ENCODE data around the gene PKM. TPM values are rescaled to one million over a fixed set of nuclear protein-coding genes. Genes with fewer than 3 reads are reported as not detected.
A peak's percentile ranks its signal among the peaks of the same experiment; 100 is the strongest.

The PKM gene
- total RNA-seq, 1 experiment from 2014 or later, result 1,007 TPM

DNA sequence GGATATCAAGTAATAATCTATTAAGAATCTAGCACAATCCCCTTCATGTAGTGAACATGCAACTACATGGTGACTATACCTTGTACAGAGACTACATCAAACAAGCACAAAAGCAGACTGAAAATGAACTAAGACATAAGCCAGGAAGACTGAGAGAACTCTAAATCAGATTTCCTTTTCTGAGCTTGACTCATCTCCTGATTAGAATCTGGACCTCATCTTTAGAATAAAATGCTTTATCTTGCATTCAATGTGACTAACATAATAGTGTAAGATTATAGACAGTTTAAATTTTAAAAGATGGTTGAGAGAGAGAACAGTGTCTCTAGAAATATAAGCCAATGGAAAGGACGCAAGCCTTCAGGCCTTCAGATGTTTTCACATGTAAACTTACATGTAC is 17.5 kb upstream of the PKM start:
- DNase-seq, result no peak
- H3K27me3 ChIP-seq (ENCODE audit: control insufficient read depth, insufficient read depth, low read length), result peaks cover 11% of the 10 kb centered on the region; the same call in 1 of the 2 replicates
- H3K36me3 ChIP-seq (replicated peaks; ENCODE audit: control insufficient read depth, insufficient read depth, low read length), result peaks cover 26% of the 10 kb centered on the region

DNA sequence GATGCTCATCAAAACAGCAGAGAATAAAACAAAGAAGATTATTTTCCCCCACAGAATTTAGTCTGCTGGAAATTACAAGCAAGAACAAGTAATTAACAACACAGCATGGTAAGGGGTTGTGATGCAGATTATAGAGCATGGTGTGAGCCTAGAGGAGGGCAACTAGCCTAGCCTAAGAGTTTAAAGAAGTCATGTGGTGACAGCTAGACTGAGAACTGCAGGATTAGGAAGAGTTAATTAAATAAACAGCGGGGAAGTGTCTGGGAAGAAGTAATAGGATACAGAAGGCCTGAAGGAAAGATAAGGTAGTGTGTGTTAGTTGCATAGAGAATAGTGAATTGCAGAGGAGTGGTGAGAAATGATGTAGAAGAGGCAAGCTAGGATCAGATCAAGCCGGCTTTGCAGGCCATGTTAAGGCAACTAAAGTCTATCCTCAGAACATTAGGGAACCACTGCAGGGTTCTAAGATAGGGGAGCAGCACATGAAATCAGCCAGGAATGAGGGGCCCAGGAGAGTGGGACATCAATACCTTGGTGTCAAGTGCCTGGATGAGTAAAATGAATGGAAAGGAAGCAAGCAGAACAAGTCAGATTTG is 11.9 kb upstream of the PKM start:
- Histone ChIP-seq H3K27me3 (ENCODE audit: control insufficient read depth, insufficient read depth, low read length) (peaks cover 32% of the 10 kb centered on the region; the same call in 1 of the 2 replicates), H3K4me3 (ENCODE audit: insufficient read depth, low read depth, low read length) (no peak overlapping the region), H3K36me3 (replicated peaks; ENCODE audit: control insufficient read depth, insufficient read depth, low read length) (peaks cover 12% of the 10 kb centered on the region)
- DNase-seq, result peak; percentile 70

More for the DNA sequence above, 17.5 kb upstream of the PKM start:
- H3K4me3 ChIP-seq (ENCODE audit: insufficient read depth, low read depth, low read length), result no peak overlapping the region

DNA sequence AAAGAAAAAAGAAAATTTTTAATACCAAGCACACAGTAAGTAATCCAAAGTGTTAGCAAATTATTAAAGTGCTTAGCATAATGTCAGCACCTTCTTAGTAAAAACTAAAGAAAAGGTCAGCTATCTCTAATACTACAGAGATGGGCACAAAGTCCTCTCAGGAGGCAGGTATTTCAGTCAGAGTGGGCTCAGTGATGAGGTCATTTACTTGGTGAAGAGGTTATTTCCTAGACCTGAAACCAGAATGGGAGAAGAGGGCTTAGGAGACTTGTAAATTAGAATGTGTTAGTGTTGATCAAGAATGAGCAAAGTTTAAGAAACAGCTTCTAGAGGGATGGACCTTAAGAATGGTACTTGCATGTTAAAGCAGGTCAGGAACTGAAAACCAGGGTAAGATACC is 8.7 kb upstream of the PKM start:
- Histone ChIP-seq H3K4me3 (ENCODE audit: insufficient read depth, low read depth, low read length) (no peak overlapping the region), H3K36me3 (replicated peaks; ENCODE audit: control insufficient read depth, insufficient read depth, low read length) (peaks cover 12% of the 10 kb centered on the region), H3K27me3 (ENCODE audit: control insufficient read depth, insufficient read depth, low read length) (peaks cover 36% of the 10 kb centered on the region; the same call in 1 of the 2 replicates)
- DNase-seq, result no peak

DNA sequence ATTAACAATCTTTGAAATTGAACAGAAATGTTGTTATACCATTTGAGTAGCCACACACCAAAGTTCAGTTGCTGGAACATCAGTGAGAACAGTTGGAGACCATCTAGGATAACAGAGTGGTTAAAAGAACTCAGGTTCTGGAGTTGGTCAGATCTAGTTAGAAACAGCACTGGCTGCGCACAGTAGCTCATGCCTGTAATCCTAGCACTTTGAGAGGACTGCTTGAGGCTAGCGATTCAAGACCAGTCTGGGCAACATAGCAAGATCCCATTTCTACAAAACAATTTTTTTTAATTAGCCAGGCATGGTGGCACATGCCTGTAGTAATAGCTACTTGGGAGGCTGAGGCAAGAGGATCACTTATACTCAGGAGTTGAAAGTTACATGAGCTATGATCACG is 7.6 kb upstream of the PKM start:
- peaks cover 10% of the 10 kb centered on the region for H3K36me3 ChIP-seq (replicated peaks; ENCODE audit: control insufficient read depth, insufficient read depth, low read length)
- H3K4me3 ChIP-seq (ENCODE audit: insufficient read depth, low read depth, low read length), result no peak overlapping the region
- no peak for DNase-seq
- peaks cover 29% of the 10 kb centered on the region; the same call in 1 of the 2 replicates for H3K27me3 ChIP-seq (ENCODE audit: control insufficient read depth, insufficient read depth, low read length)

DNA sequence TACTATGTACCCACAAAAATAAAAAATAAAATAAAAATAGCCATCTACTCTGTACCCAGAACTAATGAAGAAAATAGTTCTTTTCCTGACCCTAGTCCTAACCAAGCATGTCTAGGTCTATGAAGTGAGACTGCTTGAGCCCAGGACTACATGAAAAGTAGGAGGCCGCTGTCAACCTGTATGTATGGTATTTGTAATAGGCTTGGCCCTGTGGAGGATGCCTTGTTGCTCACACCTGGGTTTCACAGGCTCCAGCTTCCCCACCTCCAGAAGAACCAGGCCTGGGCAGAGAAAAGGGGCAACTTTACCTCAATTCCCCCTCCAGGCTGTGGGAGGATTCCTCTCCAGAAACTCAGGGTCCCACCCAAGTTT is 6.8 kb upstream of the PKM start:
- Histone ChIP-seq H3K36me3 (replicated peaks; ENCODE audit: control insufficient read depth, insufficient read depth, low read length) (peaks cover 8% of the 10 kb centered on the region), H3K4me3 (ENCODE audit: insufficient read depth, low read depth, low read length) (no peak overlapping the region), H3K27me3 (ENCODE audit: control insufficient read depth, insufficient read depth, low read length) (peaks cover 29% of the 10 kb centered on the region; the same call in 1 of the 2 replicates)
- no peak for DNase-seq

DNA sequence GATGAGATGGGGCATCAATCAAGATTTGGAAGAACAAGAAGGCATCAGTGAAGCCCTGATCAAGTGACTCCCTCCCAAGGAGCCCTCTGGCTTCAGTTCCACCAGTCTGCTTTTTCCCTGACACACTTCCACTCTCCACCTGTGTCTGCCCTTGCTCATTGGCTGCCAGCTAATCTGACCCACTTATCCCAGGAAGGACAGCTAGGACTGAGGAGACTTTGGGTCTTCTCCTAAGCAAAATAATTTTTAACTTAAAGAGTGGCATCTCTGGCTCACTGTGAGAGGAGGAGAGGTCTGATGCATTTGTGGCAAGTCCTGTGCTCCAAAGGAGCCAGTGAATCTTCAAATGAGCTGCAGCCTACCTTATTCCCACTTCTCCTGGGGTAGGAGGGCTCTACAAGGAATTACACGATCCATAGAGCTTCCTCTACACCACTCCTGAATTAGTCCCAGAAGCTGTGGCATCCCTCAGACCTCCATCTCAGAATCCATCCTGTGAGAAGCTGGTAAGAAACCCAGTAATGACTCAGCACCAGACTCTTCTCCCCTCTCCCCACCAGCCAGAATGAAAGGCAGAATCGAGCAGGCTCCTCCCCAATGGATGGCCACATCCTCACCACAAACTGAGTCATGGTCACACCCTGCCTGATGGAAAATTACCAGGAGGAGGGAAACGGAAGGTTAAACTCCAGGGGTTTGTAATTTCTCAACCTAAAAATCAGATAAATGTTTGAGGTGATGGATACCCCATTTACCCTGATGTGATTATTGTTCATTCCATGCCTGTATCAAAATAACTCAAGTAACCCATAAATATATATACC is 6.3 kb upstream of the PKM start:
- Histone ChIP-seq H3K36me3 (replicated peaks; ENCODE audit: control insufficient read depth, insufficient read depth, low read length) (peaks cover 8% of the 10 kb centered on the region), H3K4me3 (ENCODE audit: insufficient read depth, low read depth, low read length) (no peak overlapping the region), H3K27me3 (ENCODE audit: control insufficient read depth, insufficient read depth, low read length) (peaks cover 28% of the 10 kb centered on the region; the same call in 1 of the 2 replicates)
- DNase-seq, result peak; percentile 52

DNA sequence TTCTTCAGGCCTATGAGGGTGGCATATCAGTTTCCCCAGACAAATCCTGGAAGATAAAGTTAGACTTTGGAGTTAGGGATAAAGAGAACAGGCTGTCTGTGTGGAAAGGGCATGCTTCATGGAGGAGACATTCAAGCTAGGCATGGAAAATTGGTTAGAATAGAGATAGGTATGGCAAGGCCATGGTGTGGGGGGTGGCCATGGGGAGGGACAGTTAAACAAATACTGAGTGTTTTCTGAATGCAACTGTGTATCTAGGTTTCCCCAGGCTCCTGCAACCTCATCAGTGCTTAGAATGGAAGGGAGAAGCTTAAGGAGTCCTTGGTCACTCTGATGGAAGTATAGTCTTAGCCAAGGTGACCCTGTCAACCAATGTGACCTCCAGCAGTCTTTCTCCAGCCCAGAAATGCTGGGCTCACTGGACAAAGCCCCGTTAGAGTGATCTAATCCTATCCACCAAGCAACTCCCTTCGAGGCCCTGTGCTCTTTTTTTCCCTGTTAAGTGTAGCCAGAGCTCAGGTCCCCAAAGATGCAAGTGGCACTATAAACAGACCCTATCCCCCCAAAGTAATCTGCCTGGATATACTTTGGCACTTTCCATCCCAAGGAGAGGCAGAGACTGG is 5.5 kb upstream of the PKM start:
- H3K4me3 ChIP-seq (ENCODE audit: insufficient read depth, low read depth, low read length), result no peak overlapping the region
- peaks cover 3% of the 10 kb centered on the region for H3K36me3 ChIP-seq (replicated peaks; ENCODE audit: control insufficient read depth, insufficient read depth, low read length)
- H3K27me3 ChIP-seq (ENCODE audit: control insufficient read depth, insufficient read depth, low read length), result peaks cover 21% of the 10 kb centered on the region; the same call in 1 of the 2 replicates
- DNase-seq, result no peak

DNA sequence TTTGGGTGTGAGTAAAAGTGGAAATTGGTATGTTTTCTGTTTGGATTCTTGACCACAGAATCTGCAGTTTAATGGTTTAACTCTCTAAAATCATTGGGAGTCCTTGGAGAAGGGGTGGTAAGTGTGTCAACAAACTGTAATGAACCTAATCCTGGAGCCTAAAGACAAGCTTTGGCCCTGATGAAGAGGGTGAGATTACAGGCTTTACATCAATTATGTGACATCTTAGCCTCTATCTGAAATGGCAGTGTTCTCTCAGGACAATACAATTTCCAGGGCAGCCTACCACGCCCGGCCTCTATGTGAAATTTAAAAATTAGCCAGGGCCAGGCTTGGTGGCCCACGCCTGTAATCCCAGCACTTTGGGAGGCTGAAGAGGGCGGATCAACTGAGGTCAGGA is 4.3 kb upstream of the PKM start:
- no peaks in the 10 kb centered on the region for H3K36me3 ChIP-seq (replicated peaks; ENCODE audit: control insufficient read depth, insufficient read depth, low read length)
- peaks cover 11% of the 10 kb centered on the region; the same call in 1 of the 2 replicates for H3K27me3 ChIP-seq (ENCODE audit: control insufficient read depth, insufficient read depth, low read length)
- no peak for DNase-seq
- H3K4me3 ChIP-seq (ENCODE audit: insufficient read depth, low read depth, low read length), result no peak overlapping the region

DNA sequence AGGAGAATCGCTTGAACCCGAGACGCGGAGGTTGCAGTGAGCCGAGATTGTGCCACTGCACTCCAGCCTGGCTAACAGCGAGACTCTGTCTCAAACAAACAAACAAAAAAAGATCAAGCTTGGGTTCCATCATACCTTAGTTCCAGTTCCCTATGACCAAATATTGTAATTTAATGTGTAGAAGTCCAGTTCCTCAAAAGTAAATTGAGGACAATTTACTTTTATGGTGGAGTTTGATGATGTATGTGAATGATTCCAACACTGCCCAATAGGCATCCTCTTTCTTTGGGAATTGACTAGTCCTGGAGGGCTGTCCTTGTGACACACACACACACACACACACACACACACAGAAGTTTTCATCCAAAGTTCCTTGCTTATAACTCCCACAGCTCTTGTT is 2.8 kb upstream of the PKM start:
- DNase-seq, result no peak
- peaks cover 7% of the 10 kb centered on the region; the same call in 1 of the 2 replicates for H3K27me3 ChIP-seq (ENCODE audit: control insufficient read depth, insufficient read depth, low read length)

DNA sequence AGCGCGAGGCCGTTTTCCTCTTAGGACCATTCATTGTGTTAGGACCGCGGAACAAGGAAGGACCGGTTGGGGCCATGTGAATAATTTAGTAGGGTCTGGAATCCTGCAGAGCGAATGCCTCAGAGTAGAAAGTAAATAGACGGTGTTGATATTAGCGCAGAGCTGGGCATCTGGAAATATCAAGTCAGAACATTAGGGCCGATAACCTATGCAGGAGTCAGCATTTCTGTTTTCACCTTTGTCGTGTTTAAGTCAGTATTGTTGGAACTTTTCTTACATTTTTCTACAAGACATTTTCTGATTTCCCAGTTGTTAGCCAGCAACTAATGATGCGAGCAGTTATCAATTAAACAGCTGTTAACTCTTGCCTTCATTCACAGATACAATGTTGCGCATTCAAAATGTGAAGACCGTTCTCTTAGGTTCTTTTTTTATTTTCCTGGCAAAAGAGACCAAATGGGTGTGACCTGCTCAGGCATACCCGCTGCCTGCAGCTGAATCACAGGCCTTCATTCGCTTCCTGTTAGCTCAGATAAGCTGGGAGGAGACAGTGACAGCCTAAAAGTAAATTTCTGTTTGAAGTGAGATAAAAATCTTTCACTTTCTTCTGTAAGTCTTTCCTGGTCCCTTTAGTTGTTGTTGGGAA is 966 bp upstream of the PKM start:
- Histone ChIP-seq H3K4me3 (ENCODE audit: insufficient read depth, low read depth, low read length) (peak overlapping the region; percentile 53), H3K27me3 (ENCODE audit: control insufficient read depth, insufficient read depth, low read length) (peaks cover 7% of the 10 kb centered on the region; the same call in 1 of the 2 replicates), H3K36me3 (replicated peaks; ENCODE audit: control insufficient read depth, insufficient read depth, low read length) (no peaks in the 10 kb centered on the region)
- peak; percentile 42 for DNase-seq

More for the DNA sequence above, 2.8 kb upstream of the PKM start:
- H3K36me3 ChIP-seq (replicated peaks; ENCODE audit: control insufficient read depth, insufficient read depth, low read length), result no peaks in the 10 kb centered on the region
- no peak overlapping the region for H3K4me3 ChIP-seq (ENCODE audit: insufficient read depth, low read depth, low read length)

DNA sequence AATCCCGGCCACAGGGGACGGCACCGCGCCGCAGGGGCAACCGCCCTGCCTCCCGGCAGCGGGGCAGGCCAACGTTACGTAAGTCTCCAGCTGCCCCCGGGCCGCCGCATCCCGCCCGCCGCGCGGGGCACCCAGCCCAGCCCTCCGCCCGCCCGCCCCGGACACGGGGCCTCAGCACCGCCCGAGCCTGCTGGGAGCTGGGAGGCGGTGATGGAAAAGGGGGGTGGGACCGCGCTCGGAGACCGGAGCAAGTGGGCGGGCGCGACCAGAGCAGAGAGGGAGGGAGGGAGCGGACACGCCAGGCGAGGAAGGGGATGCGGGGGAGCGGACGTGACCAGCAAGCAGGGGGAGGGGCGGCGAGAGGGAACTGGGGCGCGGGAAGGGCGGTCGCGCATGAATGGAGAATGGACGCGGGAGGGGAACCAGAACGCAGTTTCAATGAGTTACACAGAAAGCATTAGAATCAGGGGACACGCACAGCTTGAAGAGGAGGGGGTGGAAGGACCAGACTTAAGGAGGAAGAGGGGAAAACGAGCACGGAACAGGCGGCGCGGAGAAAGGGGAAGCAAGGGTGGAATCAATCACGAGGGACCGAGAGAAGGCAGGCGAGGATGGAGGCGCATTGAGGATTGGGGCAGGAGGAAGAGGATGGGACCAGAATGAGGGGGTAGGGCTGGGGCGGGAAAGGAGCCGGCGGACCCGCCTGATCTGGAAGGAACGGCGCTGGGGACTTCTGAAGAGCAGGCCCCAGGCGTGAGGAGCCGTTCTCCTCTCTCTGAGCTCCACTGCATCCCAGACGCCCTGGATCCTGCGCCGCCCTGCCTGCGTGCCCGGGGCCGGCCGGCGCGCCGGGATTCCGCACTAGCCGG is 559 bp downstream of the PKM start:
- Histone ChIP-seq H3K4me3 (ENCODE audit: insufficient read depth, low read depth, low read length) (peak overlapping the region; percentile 100), H3K27me3 (ENCODE audit: control insufficient read depth, insufficient read depth, low read length) (peaks cover 2% of the 10 kb centered on the region; the same call in 1 of the 2 replicates), H3K36me3 (replicated peaks; ENCODE audit: control insufficient read depth, insufficient read depth, low read length) (peaks cover 1% of the 10 kb centered on the region; the same call in 1 of the 2 replicates)
- peak; percentile 94 for DNase-seq

DNA sequence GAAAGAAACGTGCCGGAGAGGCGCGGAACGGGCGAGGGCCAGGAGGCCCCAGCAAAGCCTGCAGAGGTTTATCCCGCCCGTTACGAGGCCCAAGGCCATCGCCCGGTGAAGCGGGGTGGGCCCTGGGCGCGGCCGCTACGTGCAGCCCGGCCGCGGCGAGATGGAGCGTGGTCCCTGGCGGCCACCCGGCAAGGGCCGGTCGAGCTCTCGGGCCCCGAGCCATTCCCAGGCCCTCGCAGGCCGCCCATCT is 1.1 kb downstream of the PKM start:
- no peaks in the 10 kb centered on the region; the same call in 1 of the 2 replicates for H3K27me3 ChIP-seq (ENCODE audit: control insufficient read depth, insufficient read depth, low read length)
- no peak for DNase-seq
- H3K4me3 ChIP-seq (ENCODE audit: insufficient read depth, low read depth, low read length), result peak overlapping the region; percentile 100
- peaks cover 1% of the 10 kb centered on the region; the same call in 1 of the 2 replicates for H3K36me3 ChIP-seq (replicated peaks; ENCODE audit: control insufficient read depth, insufficient read depth, low read length)

DNA sequence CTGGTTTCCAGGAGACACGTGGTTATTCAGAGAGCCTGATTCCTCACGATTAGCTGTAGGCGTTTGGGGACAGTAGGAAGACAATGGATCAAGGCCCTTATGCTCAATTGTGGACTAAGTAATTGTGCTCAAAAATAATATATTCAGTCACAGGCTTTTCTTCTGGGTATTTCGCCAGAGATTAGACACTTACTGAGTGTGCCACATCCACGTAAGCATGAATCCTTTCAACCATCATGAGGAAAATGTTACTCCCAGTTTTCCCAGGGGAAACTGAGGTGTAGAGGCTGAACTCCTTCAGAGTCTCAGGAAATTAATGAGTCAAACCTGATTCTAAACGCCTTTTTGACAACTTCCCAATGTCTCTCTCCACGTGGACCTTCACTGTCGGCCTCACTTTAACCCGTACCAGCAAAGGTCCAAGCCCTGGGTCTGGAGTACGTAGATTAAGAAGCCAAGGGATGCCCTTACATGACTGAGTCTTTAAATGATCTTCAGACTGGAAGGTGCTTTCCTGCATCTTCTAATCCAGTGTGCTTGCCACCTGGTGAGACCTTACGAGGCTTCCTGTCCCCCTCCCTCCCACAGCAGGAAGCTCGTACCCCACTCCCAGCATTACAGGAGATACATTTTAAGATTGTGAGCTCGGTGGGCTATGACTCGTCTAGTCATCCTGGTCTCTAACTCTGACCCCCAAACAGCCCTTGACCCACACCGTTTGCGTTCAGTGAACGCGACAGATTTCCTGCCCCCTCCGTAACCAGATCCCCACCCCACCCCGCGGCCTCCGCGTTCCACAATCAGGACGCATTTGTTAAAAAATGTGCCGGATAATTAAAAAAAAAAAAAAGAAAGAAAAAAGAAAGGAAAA is 1.7 kb downstream of the PKM start:
- Histone ChIP-seq H3K27me3 (ENCODE audit: control insufficient read depth, insufficient read depth, low read length) (no peaks in the 10 kb centered on the region; the same call in 1 of the 2 replicates), H3K36me3 (replicated peaks; ENCODE audit: control insufficient read depth, insufficient read depth, low read length) (peaks cover 1% of the 10 kb centered on the region), H3K4me3 (ENCODE audit: insufficient read depth, low read depth, low read length) (peak overlapping the region; percentile 100)
- no peak for DNase-seq
